GM21576 (cell line): ENCODE measurements around the gene PTPN12.

Experiments used
- ATAC-seq: cut with Tn5 transposase; IDR thresholded peaks from one replicate; pipeline ENCODE4 v1.9.1; 2021; ENCODE audit warnings: mild to moderate bottlenecking, moderate library complexity; ENCODE audit not compliant: unreplicated experiment

The PTPN12 gene

DNA sequence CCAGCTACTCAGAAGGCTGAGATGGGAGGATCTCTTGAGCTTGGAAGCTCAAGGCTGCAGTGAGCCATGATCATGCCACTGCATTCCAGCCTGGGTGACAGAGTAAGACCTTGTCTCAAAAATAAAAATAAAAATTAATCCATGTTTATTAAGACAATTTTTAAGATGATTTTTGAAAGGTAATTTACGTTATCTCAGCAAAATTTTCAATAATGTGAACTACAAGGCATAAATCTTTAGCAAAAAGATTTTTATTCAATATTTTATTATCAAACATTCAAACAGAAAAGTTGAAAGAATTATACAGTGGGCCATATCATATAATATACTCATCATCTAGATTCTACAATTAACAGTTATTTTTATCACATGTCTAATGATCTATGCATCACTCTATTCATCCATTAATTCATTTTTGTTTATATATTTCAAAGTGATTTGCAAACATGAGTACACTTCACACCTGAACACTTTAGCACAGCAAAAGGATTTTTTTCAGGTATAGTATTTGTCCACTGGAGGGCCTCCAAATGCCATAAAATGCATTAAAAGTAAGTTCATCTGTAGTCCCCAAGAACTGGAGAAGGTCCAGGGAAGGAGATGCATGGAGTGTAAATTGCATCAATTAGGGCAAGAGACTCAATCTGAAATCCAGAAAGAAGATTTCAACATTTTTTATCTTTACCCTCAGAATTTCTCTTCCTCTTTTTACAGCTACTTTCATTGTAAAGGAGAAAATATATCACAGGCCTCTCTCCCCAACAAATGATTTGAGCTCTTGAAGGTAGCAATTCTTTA is 120.5 kb downstream of the PTPN12 start:
- ATAC-seq = no peak

DNA sequence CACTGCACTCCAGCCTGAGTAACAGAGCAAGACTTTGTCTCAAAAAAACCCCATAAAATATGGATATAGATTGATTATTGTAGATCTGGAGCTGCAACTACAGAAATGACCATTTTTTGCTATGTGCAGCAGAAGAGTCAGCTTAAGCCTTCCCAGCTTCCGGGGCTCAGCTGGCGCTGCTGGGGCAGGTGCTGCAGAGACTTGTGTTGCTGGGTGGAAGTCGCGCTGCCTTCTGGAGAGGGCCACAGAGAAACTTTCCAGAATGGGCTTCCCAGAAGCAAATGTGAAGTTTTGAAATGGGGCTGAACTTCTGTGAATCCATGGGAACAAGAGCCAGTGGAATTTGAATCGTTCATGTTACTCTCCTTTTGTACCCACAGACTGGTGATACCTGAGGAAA is 121.8 kb downstream of the PTPN12 start:
- ATAC-seq = no peak

DNA sequence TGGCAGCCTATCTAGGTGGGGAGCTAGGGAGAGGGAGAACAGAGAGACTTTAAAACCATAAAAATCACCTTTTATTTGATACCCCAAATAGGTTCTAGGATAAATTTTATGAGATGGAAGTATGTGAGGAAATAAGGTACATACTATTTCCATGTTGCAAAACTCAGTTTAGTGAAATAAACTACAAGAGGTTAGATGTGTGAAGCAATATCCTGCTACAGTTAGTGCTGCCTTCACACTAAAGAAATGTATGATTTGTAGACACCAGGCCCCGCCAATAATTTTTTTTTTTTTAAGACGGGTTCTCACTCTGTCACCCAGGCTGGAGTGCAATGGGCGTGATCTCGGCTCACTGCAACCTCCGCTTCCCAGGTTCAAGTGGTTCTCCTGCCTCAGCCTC is 124.7 kb downstream of the PTPN12 start:
- no peak for ATAC-seq

DNA sequence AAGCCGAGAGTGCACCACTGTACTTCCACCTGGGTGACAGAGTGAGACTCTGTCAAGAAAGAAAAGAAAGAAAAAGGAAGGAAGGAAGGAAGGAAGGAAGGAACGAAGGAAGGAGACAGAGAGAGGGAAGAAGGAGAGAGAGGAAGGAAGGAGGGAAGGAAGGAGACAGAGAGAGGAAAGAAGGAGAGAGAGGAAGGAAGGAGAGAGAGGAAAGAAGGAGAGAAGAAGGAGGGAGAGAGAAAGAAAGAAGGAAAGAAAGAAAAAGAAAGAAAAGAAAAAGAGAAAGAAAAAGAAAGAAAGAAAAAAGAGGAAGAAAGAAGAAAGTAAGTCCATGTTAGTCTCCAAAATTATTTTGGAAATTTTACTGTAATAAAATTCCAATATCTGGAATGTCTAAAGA is 125.8 kb downstream of the PTPN12 start:
- ATAC-seq = no peak

DNA sequence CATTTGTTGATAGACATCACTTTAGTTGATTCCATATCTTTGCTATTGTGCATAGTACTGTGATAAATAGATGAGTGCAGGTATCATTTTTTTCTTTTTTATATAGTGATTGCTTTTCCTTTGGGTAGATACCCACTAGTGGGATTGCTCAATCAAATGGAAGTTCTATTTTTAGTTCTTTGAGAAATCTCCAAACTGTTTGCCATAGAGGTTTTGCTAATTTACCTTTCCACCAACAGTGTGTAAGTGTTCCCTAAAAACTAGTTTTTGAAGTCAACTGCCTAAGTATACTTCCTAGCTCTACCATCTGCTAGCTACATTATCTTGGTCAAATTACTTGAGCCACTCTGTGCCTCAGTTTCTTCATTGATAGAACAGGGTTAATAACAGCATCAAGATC is 127.6 kb downstream of the PTPN12 start:
- no peak for ATAC-seq

DNA sequence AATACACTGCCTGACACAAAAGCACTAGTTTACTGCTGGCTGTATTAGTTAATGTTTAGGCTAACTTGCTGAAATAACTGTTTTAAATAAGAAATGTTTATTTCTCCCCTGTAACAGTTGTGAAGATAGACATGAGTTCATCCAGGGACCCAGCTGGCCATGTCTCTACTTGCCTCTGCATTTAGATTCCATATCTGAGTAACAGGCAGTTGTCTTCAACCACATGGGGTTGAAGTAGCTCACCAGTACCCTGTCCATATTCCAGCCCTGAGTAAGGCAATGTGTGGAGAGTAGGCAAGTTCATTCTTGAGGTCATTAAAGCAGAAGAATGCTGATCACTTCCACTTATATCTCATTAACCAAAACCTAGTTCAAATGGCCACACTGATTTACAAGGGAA is 128.1 kb downstream of the PTPN12 start:
- no peak for ATAC-seq

DNA sequence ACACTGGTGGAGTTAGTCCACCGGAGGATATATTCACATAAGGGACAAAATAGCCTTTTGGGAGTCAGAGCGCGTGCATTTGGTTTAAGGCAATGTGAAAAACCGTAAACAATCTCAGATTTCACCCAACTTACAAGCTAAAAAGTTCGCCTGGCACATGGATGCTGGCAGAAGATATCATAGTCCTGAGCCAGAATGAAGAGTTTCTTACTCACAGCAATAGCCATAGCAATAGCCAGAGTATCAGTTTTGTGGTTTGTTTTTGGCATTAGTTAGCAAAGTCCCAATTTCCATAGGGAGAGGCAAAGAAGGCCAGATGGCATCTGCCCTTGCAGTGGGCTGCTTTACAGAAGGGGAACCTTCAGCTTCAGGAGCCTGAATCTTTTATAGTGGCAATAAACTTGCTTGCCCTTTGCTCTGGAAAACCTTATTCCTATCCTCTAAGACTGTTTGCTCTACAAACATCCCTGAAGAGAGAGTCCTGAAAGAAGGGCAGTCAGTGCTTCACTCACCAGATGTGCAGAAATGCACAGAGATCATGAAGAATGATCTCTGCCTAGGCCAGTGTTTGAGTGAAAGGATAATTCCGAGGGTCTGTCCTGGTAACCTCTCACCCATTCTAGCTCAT is 130.5 kb downstream of the PTPN12 start:
- no peak for ATAC-seq

DNA sequence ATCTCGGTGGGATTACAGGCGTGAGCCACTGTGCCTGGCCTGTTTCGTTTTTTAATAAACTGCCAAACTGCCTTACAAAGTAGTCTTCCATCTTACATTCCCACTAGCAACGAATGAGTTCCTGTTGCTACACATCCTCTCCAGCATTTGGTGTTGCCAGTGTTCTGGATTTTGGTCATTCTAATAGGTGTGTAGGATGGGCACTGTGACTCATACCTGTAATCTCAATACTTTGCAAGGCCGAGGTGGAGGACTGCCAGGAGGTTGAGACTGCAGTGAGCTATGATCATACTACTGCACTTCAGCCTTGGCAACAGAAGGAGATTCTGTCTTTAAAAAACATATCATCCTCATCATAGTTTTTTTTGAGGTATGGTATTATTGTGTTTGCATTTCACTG is 137.8 kb downstream of the PTPN12 start:
- no peak for ATAC-seq

DNA sequence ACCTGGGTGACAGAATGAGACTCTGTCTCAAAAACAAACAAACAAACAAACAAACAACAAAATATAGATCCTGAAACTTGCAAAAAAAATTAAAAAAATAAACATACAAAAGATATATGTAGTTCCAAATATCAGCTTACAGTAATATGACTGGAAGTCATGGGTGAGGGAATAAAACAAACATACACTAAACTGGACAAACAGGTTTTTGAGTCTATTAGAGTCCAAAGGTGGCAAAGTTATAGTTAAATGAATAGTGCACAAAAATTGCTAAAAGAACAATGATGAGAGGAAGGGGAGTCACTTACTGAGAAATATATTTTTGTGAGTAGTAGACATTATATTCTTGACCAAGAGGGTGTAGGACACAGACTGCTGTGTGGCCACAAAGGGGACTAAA is 142.5 kb downstream of the PTPN12 start:
- ATAC-seq = no peak

DNA sequence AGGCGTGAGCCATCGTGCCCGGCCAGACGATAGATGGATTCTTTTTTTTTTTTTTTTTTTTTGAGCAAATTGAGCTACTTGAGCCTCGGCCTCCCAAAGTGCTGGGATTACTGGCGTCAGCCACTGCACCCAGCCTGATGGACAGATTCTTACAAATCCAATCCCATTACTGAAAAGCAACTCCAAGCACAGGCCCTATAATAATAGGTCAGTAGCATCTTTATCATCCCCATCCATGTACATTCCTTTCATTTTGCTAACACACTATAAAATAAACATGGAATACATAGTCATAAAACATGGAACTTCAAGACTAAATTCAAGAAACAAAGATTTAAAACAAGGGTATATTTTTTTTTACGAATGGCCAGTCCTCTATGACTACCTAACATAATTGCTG is 143.2 kb downstream of the PTPN12 start:
- no peak for ATAC-seq

DNA sequence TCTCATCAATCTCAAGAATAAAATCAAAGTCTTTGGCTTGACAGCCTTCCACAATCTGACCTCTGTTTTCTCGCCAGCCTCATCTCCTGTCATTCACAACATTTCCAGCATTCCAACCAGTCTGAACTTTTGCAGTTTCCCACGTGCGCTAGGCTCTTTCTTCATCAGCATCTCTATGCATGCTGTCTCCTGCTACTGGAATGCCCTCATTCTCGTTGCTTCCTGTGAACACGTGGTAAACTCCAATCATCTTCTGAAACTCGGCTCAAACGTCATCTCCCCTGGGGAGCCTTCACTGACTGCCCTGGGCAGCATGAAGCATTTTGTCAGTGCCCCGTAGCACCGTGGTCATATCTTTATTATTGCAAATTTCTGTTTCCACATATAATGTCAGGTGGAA is 146.9 kb downstream of the PTPN12 start:
- no peak for ATAC-seq

DNA sequence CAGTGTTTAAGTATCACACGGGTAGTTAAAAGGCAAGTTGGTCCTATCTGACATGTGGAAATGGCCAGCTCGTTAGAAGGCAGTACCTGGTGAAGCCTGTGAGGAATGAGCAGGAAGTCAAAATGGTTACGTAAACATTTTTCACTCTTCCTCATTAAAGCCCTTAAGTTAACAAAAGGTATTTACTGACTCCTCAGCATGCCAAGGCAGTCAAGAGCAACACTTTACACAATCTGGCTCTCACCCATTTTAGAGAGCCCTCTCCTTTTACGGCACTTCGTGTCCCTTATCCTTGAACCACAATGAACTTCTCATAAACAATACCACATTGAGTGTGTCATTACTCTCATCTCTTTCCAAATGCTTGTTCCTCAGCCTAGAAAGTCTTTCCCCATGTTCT is 148.1 kb downstream of the PTPN12 start:
- ATAC-seq = no peak

DNA sequence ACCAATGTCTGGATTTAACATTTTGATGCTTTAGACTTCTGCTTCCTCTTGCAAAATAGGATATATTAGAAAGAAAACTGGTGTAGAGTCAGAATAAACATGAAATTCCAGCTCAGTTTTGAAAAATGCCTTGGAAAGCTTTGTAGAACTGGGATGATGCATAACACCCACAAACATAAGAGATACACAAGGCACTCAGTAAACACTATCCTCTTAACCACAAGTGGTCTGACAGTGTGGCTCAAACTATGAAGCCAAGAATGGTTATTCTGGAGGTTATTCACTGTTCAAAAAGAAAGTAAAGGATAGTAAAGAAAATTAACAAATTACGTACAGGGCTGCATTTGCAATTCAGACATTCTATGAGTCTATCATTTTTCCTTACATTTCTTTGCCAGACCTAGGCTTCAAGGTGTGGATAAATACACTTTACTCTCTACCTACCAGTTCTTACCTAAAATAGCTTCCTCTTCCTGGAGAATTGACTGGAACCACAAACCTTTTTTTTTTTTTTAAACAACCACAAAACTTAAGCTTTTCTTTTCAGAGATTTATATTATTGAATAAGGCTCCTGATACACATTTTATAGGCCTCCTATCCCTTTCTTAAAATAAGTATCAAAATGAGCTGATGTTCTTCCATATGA is 150.1 kb downstream of the PTPN12 start:
- no peak for ATAC-seq

DNA sequence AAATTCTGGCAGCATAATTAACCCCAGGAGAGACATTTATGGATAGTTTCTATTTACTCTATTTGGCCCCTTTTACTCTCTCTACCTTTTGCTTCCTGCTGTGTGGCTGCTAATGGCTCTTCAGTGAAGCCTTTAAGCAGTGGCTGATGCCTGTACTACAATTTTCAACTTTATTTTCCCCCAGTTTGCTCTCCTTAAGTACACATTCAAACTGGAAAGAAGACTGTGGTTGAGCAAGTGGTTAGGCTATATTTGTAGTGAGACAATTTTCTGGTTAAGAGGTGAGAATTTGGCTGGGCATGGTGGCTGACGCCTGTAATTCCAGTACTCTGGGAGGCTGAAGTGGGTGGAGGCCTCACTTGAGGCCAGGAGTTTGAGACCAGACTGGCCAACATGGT is 150.7 kb downstream of the PTPN12 start:
- ATAC-seq = no peak
